OCI-LY3 (cell line): ENCODE results near the gene CFAP251.

ENCODE experiments used
- H2AFZ ChIP-seq: fragments of 200-600, 300-600 bp; shearing (Covaris generic); 2 replicates; pipeline ENCODE4 v1.6.0; 2014; ENCODE audit warnings: antibody characterized with exemption, low read depth, low read length
- H3K27ac ChIP-seq: fragments of 200-600, 300-600 bp; sonication (generic); 2 replicates; pipeline ENCODE4 v1.5.1; 2014; ENCODE audit warnings: mild to moderate bottlenecking, low read length, moderate library complexity, mixed read lengths
- H3K27me3 ChIP-seq: fragments of 200-600, 300-600 bp; sonication (generic); 2 replicates; pipeline ENCODE4 v1.6.1; 2014; ENCODE audit warnings: low read depth, low read length, mixed read lengths
- H3K36me3 ChIP-seq: fragments of 200-600, 300-600 bp; sonication (generic); replicated peaks from 2 replicates; pipeline ENCODE3; 2014; ENCODE audit warnings: low read depth, low read length, mixed read lengths
- H3K4me1 ChIP-seq: fragments of 300-600, 200-600 bp; sonication (generic); 2 replicates; pipeline ENCODE4 v1.6.1; 2014; ENCODE audit warnings: low read length, mixed read lengths
- H3K4me2 ChIP-seq: fragments of 200-600, 300-600 bp; sonication (generic); 2 replicates; pipeline ENCODE4 v1.6.1; 2014; ENCODE audit warnings: low read length, mixed read lengths
- H3K4me3 ChIP-seq: fragments of 300-600, 200-600 bp; sonication (generic); 2 replicates; pipeline ENCODE4 v1.5.1; 2014; ENCODE audit warnings: antibody characterized with exemption, mild to moderate bottlenecking, low read length, moderate library complexity
- H3K79me2 ChIP-seq: fragments of 300-600, 200-600 bp; shearing (Covaris generic); 2 replicates; pipeline ENCODE4 v1.6.1; 2014; ENCODE audit warnings: mild to moderate bottlenecking, low read length, mixed read lengths
- H3K9ac ChIP-seq: fragments of 300-600, 200-600 bp; shearing (Covaris generic); 2 replicates; pipeline ENCODE4 v1.6.0; 2014; ENCODE audit warnings: mild to moderate bottlenecking, low read length, moderate library complexity
- H3K9me3 ChIP-seq: fragments of 200-600, 300-600 bp; shearing (Covaris generic); 2 replicates; pipeline ENCODE4 v1.6.1; 2014; ENCODE audit warnings: low read length, mixed read lengths; ENCODE audit not compliant: insufficient read depth
- H4K20me1 ChIP-seq: fragments of 200-600, 300-600 bp; sonication (generic); 2 replicates; pipeline ENCODE4 v1.6.1; 2016; ENCODE audit warnings: low read length, mixed read lengths; ENCODE audit not compliant: insufficient read depth
- CTCF ChIP-seq: fragments of 200-600, 300-600 bp; sonication (generic); IDR thresholded peaks from 2 replicates; pipeline ENCODE4 v1.5.1; 2014; ENCODE audit warnings: antibody characterized with exemption, low read length, low read depth
- EZH2phosphoT487 ChIP-seq: fragments of 200-600 bp; shearing (Covaris generic); IDR thresholded peaks from 2 replicates; pipeline ENCODE4 v1.6.1; 2018; ENCODE audit warnings: antibody characterized with exemption, mixed run types, low read depth

The CFAP251 gene

GRCh38 chr12:122020795-122021192 lies 102.4 kb downstream of the CFAP251 start:
- peaks cover 28% of the 10 kb centered on the region for H3K4me1 ChIP-seq
- H3K27me3 ChIP-seq: no peaks in the 10 kb centered on the region
- H3K9me3 ChIP-seq: peaks cover 17% of the 10 kb centered on the region; the same call in 1 of the 2 replicates
- peak overlapping the region; percentile 80 for H3K27ac ChIP-seq
- no peaks in the 10 kb centered on the region; the same call in 1 of the 2 replicates for H4K20me1 ChIP-seq
- H3K4me3 ChIP-seq: peak overlapping the region; percentile 82
- peaks cover 54% of the 10 kb centered on the region for H3K79me2 ChIP-seq
- peak overlapping the region; percentile 77 for H3K9ac ChIP-seq
- peaks cover 13% of the 10 kb centered on the region for H3K36me3 ChIP-seq
- TF ChIP-seq CTCF (no peak), EZH2phosphoT487 (no peak)
- peak overlapping the region; percentile 39; the same call in 1 of the 2 replicates for H2AFZ ChIP-seq
- peak overlapping the region; percentile 97 for H3K4me2 ChIP-seq

GRCh38 chr12:122021193-122021821 lies 102.9 kb downstream of the CFAP251 start:
- Histone ChIP-seq H2AFZ (peak overlapping the region; percentile 39; the same call in 1 of the 2 replicates), H3K9me3 (peaks cover 17% of the 10 kb centered on the region; the same call in 1 of the 2 replicates), H3K27ac (peak overlapping the region; percentile 80), H3K36me3 (peaks cover 13% of the 10 kb centered on the region), H3K4me2 (peak overlapping the region; percentile 97), H4K20me1 (peaks cover 2% of the 10 kb centered on the region; the same call in 1 of the 2 replicates), H3K4me3 (peak overlapping the region; percentile 82), H3K27me3 (no peaks in the 10 kb centered on the region), H3K79me2 (peaks cover 59% of the 10 kb centered on the region), H3K4me1 (peaks cover 30% of the 10 kb centered on the region), H3K9ac (peak overlapping the region; percentile 77)
- TF ChIP-seq EZH2phosphoT487: no peak
- TF ChIP-seq CTCF: no peak

GRCh38 chr12:122021822-122022392 lies 103.5 kb downstream of the CFAP251 start, which contains the start of gene BCL7A:
TSS of gene BCL7A (plus strand) at chr12:122021884. CDS start at chr12:122022092, 208 bp downstream.
- H3K27ac ChIP-seq: peak within 1 kb of the TSS; percentile 92
- TF ChIP-seq CTCF: no peak
- TF ChIP-seq EZH2phosphoT487: no peak
- peaks cover 13% of the 10 kb centered on the region for H3K36me3 ChIP-seq
- H3K79me2 ChIP-seq: peaks cover 65% of the 10 kb centered on the region
- H3K27me3 ChIP-seq: no peaks in the 10 kb centered on the region
- H3K9ac ChIP-seq: peak within 1 kb of the TSS; percentile 93
- peak within 1 kb of the TSS; percentile 82 for H3K4me3 ChIP-seq
- peak within 1 kb of the TSS; percentile 39; the same call in 1 of the 2 replicates for H2AFZ ChIP-seq
- peak within 1 kb of the TSS; percentile 98 for H3K4me2 ChIP-seq
- peaks cover 36% of the 10 kb centered on the region for H3K4me1 ChIP-seq
- peaks cover 7% of the 10 kb centered on the region; the same call in 1 of the 2 replicates for H4K20me1 ChIP-seq
- H3K9me3 ChIP-seq: peaks cover 17% of the 10 kb centered on the region; the same call in 1 of the 2 replicates
